Breast epithelium (tissue), 3 donors: ENCODE data around the gene CACNA2D3.

Experiments
- CTCF ChIP-seq, 3 donors: fragments of 450-650 bp; IDR thresholded peaks; one replicate each; pipeline ENCODE4 v1.5.1; 2016 to 2017; ENCODE audit warnings: antibody characterized with exemption in 3 of 3, mild to moderate bottlenecking in 3 of 3, moderate library complexity in 3 of 3
- POLR2A ChIP-seq: fragments of 450-650 bp; IDR thresholded peaks from one replicate; pipeline ENCODE4 v1.6.1; 2016; ENCODE audit warnings: antibody characterized with exemption, mild to moderate bottlenecking, moderate library complexity
- POLR2AphosphoS5 ChIP-seq, 3 donors: sonication (generic); formaldehyde crosslinking; IDR thresholded peaks; one replicate each; pipeline ENCODE4 v1.6.1; 2017; ENCODE audit warnings: antibody characterized with exemption in 3 of 3

GRCh38 chr3:54408328-54408727, 286.0 kb downstream of the CACNA2D3 start:
- TF ChIP-seq CTCF (IDR thresholded peaks at IDR 0.05) (no peak), POLR2A (no peak), POLR2AphosphoS5 (IDR thresholded peaks at IDR 0.05) (no peak)
